GM13977 (cell line): ENCODE results near the gene ZFP64.
"Not testable (repeated sequence)": the region's sequence is repeated elsewhere in the genome, so short reads cannot be mapped to it uniquely, and the experiment has no call there.

Experiments used
- DNase-seq: peaks from one replicate; pipeline ENCODE4 v3.0.0; 2012; ENCODE audit warnings: low spot score
- in situ Hi-C: fragments of 300-500 bp; cut with MboI; formaldehyde crosslinking; loops from one replicate; pipeline ENCODE4 v1.12.0; 2022; ENCODE audit warnings: low sequenced_read_pairs, low pct_unique_long_range_greater_than_20kb, mixed read lengths, inconsistent platforms; ENCODE audit not compliant: unreplicated experiment
- TF ChIP-seq, protein P1 (sequence below): IDR thresholded peaks from 2 replicates; pipeline ENCODE4 v1.5.1; 2012; ENCODE audit warnings: mild to moderate bottlenecking, control low read depth; ENCODE audit not compliant: insufficient read depth; ENCODE audit errors: extremely low read depth, missing control alignments

ZFP64 gene

DNA sequence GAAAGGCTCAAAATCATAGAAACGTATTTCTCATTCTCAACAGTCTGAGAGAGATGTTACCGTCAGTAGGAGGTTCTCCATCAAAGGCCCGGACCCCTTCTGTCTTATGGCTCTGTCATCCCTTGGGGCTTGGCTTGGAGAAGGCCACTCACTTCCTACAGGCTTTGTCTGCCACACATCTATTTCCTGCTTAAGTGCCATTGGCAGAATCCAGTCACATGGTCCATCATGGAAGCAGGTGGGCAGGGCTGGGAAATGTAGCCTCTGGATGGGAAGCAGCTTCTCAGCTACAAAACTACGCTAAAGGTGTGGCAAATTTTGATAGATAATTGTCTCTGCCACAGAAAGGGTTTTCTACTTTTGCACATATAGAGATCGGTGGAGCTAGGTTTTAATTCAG is 12.6 kb upstream of the ZFP64 start:
- TF ChIP-seq, protein P1, sequence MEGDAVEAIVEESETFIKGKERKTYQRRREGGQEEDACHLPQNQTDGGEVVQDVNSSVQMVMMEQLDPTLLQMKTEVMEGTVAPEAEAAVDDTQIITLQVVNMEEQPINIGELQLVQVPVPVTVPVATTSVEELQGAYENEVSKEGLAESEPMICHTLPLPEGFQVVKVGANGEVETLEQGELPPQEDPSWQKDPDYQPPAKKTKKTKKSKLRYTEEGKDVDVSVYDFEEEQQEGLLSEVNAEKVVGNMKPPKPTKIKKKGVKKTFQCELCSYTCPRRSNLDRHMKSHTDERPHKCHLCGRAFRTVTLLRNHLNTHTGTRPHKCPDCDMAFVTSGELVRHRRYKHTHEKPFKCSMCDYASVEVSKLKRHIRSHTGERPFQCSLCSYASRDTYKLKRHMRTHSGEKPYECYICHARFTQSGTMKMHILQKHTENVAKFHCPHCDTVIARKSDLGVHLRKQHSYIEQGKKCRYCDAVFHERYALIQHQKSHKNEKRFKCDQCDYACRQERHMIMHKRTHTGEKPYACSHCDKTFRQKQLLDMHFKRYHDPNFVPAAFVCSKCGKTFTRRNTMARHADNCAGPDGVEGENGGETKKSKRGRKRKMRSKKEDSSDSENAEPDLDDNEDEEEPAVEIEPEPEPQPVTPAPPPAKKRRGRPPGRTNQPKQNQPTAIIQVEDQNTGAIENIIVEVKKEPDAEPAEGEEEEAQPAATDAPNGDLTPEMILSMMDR, result no peak
- in situ Hi-C loops, result no loop called here
- DNase-seq, result no peak

DNA sequence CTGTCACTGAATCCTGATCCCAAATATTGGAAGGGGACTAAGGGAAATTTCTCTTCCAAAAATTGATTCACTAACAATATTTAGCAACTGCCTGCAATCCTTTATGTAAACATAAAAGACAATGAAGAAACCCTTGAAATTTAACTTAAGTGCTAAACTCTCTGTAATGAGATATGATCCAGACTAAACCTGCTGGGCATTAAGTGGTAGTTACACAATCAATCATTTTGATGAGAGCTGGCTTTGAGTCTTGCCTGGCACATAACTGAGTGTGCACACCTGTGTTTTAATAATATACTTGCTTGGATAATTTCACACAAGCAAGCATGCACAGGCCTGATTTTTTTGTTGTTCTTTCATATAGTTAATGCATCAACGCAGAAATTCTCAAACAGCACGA is 9.8 kb upstream of the ZFP64 start:
- TF ChIP-seq, protein P1, result no peak
- in situ Hi-C loops, result no loop called here
- no peak for DNase-seq

DNA sequence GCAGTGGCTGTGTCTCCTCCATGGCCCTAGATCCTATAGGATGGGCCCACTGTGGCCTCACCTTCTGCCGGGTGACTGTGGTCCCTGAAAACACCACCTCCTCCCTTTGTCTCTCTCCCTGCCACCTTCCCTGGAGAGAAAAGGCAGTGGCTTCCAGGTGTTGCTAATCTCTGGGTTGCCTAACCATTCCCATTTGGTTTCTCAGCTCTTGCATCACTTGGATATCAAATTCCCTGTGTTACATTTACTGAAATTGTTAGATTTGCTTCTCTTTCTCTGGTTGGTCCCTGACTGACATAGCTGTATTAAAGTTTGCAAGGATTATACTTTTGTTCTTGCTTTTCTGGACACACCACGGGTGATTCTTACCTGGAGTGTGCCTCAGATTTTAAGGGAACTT is 9.3 kb upstream of the ZFP64 start:
- TF ChIP-seq, protein P1, result no peak
- in situ Hi-C loops, result no loop called here
- DNase-seq, result no peak

DNA sequence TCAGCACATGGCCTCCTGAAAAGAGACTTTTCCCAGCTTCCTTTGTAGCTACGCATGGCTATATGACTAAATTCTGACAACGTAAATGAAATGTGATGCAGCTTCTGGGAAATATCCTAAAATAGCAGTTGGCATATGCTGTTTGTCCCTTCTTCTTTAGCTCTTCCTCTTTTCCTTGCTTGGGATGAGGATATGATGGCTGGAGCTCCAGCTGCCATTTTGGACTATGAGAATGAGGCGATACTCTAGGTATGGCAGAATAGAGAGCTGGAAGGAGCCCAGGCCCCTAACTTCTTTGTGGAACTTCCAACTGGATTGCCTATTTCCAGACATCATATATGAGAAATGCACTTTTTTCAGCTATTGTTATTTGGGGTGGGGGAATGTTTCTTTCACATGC is 5.3 kb upstream of the ZFP64 start:
- TF ChIP-seq, protein P1, result no peak

DNA sequence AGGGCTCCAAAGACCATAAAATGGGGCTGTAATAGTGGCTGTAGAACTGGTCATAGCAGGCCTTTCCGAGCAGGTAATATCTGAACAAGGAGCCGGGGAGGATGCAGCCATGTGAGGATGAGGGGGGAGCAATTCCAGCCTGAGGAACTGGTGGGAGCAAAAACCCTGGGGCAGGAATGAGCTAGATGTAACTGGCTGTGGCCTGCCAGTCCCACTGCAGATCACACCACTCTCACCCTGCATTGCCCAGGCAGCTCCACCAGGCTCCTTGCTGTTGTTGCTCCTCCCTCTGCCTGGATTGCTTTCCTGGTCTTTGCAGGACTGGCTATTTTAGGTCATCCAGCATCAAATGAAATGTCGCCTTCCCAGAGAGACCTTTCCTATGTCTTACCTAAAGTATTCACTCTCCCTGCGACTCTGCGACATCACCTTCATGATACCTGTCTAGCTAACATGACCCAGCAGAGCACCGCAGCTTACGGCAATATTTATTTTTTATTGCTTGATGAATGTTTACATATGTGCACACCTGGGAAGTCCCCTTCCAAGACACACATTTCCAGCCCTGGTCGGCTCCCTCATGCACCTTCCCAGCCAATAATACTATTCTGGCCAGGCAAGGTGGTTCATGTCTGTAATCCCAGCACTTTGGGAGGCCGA is 2.4 kb upstream of the ZFP64 start:
- TF ChIP-seq, protein P1, result no peak

More for the DNA sequence above, 5.3 kb upstream of the ZFP64 start:
- in situ Hi-C loops, result no loop called here
- DNase-seq, result no peak

DNA sequence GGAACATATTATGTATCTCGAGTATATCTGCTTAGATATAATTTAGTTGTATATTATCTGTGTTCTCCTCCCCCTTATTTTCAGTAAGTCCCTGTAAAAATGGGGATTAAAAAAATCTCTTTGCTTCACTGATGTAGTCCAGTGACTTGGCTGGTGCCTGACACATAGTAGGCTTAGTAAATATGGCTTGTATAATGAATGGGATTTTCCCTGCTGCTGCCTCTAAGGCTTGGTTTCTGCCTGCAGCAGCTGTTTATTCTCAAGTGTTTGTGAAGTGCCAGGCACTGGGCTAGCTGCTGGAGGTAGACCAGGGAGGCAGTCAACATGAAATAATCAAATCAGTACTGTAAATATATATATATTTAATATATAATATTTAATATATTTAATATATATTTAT is 1.6 kb upstream of the ZFP64 start:
- in situ Hi-C loops, result no loop called here
- TF ChIP-seq, protein P1, result no peak
- DNase-seq, result no peak

More for the DNA sequence above, 2.4 kb upstream of the ZFP64 start:
- in situ Hi-C loops, result no loop called here
- DNase-seq, result no peak

DNA sequence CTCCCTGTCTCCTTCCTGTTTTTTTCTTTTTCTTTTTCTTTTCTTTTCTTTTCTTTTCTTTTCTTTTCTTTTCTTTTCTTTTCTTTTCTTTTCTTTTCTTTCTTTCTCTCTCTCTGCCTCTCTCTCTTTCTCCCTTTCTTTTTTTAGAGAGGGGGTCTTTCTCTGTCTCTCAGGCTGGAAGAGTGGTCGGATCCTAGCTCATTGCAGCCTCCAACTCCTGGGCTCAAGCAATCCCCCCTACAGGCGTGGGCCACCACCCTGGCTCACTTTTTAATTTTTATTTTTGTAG is 1.1 kb upstream of the ZFP64 start:
- DNase-seq, in situ Hi-C loops: not testable (repeated sequence)
